ENCODE data around the gene KIF2A. TPM values are rescaled to one million over a fixed set of nuclear protein-coding genes. Genes with fewer than 3 reads are reported as not detected.

KIF2A gene
- 47.7 and 55.1 TPM in 2 replicates for total RNA-seq

DNA sequence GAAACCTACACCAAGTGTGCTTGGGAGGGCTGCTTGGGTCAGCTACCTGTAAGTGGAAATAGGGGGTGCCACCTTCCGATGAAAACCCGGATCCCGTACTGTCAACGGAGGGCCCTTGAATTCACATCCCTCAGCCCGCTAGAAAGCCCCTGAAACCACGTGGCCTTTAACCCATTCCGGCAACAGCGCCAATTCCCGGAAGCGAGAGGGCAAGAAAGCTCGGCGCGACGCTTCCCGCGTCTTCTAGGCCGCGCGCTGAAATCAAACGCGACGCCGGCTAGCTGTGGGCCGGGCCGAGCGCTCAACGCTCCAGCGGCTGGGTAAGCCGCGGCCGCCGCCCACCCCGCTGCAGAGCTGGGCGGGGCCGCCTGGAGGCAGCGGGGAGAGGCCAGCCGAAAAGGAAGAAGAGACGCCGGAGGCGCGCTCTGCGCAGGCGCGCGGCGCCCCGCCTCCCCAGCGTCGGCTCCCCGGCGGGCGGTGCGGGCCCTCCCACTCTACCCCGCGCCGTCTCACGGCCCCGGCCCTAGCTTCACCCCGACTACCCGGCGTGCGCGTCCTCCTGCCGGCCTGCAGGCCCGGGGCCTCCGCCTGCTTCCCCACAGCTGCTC lies at the start of gene KIF2A:
TSS of gene KIF2A (plus strand) at position 492 of the 608 bp plus-strand sequence. CDS start 267 bp downstream, outside the sequence.
- TF ChIP-seq CTCF (conservative IDR thresholded peaks at IDR 0.05; ENCODE audit: low read depth, low read length), result no peak
- peak within 1 kb of the TSS; percentile 87 for H3K4me3 ChIP-seq (ENCODE audit: low read depth, low read length)
- no peak for DNase-seq (ENCODE audit: low read depth)

- no peak for DNase-seq (ENCODE audit: low read depth)
- no peak for TF ChIP-seq CTCF (conservative IDR thresholded peaks at IDR 0.05; ENCODE audit: low read depth, low read length)
- H3K4me3 ChIP-seq (ENCODE audit: low read depth, low read length), result no peak overlapping the region
Observed at GRCh38 chr5:62257020-62257367, 49.0 kb upstream of the KIF2A start.

DNA sequence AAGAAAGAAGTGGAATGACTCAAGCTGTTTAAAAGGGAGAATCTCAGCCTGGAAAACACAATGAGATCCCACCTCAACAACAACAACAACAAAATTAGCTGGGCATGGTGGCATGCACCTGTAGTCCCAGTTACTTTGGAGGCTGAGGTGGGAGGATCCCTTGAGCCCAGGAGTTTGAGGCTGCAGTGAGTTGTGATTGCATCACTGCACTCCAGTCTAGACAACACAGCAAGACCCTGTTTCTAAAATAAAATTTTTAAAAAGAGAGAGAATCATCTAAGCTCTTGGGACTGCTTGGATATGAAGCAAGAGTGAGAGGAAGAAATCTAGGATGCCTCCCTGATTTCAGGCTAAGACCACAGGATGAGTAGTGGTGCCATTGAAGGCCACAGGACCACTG lies 47.4 kb upstream of the KIF2A start:
- no peak overlapping the region for H3K4me3 ChIP-seq (ENCODE audit: low read depth, low read length)
- DNase-seq (ENCODE audit: low read depth), result no peak
- no peak for TF ChIP-seq CTCF (conservative IDR thresholded peaks at IDR 0.05; ENCODE audit: low read depth, low read length)

DNA sequence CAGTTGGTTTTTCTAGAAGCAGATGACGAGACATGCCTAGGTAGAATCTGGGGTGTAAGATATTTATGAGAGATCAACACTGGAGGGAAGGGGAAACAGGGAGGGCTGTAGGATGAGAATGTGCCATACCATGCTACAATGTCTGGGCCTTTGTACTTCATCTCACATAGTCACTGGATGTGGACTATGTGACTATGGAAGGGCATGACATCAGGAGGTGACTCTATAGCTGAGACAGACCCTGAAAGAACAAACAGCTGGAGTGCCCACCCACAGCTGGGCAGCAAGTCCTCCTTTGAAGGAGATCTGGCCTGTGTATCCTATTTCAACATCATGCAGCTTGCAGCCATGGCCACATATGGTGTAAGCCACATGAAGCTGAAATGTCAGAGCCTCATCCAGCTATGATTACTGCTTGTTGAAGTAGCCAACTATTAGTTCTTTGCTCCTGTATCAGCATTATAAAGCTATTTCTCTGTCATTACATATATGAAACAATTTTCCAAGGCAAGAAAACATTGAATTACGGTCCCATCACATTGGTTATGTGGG lies 46.2 kb upstream of the KIF2A start:
- H3K4me3 ChIP-seq (ENCODE audit: low read depth, low read length), result no peak overlapping the region
- TF ChIP-seq CTCF (conservative IDR thresholded peaks at IDR 0.05; ENCODE audit: low read depth, low read length), result no peak
- no peak for DNase-seq (ENCODE audit: low read depth)

DNA sequence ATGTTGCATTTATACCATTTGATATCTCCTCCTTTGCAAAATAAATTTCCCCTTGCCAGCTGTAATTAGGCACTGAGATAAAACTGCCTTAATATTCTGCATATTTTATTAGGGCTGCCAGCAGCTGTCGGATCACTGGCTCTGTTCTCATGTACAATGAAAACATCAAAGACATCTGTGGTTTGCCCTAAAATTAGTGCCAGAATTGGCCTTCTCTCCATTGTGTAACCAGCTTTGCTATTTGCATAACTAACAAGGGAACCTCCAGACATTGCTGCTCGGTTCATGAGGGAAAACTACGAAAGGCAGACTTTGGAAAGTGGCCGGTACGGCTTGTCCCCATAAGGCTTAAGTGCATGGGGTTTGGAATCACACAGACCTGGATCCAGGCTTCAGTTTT lies 45.5 kb upstream of the KIF2A start:
- no peak for TF ChIP-seq CTCF (conservative IDR thresholded peaks at IDR 0.05; ENCODE audit: low read depth, low read length)
- no peak for DNase-seq (ENCODE audit: low read depth)
- no peak overlapping the region for H3K4me3 ChIP-seq (ENCODE audit: low read depth, low read length)

DNA sequence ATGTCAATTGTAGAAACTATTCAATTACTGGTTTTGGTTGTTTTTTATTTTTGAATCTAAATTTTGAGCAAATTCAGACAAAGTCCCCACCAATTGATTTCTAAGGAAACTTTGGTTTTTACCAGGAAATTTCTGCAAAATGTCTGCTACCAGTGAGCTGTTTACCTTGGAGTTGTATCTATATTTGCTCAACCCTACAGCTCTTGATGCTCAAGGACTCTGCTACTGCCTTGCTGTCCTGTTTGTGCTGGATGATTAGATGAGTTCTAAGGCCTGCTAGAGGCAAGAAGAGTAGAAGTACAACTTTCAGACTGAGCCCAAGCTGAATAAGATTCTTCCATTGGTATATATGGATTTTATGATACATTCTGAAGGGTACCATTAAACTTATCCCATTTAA lies 42.6 kb upstream of the KIF2A start:
- TF ChIP-seq CTCF (conservative IDR thresholded peaks at IDR 0.05; ENCODE audit: low read depth, low read length), result no peak
- no peak for DNase-seq (ENCODE audit: low read depth)
- H3K4me3 ChIP-seq (ENCODE audit: low read depth, low read length), result no peak overlapping the region

DNA sequence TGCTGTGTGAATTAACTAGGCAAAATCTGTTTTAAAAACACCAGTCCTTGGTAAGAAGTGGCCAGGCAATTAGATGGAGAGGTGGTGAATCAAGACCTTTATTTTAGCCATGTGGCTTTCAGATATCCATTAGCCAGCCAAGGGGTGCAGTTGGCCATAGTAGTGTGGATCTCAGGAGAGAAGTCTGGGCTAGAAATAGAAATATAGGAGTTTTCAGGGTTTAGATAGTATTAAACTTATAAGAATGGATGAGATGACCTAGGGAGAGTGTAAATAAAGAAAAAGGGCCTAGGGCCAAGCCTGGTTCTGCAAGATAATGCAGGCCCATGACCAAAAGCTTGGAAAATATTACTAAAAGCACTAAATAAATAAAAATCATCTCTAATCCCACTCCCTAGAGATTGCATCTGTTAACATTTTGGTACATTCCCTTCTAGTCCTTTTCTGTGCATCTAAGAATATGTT lies 40.3 kb upstream of the KIF2A start:
- no peak overlapping the region for H3K4me3 ChIP-seq (ENCODE audit: low read depth, low read length)
- DNase-seq (ENCODE audit: low read depth), result no peak
- no peak for TF ChIP-seq CTCF (conservative IDR thresholded peaks at IDR 0.05; ENCODE audit: low read depth, low read length)
